ENCODE data around the gene SH2D4B.

The SH2D4B gene

DNA sequence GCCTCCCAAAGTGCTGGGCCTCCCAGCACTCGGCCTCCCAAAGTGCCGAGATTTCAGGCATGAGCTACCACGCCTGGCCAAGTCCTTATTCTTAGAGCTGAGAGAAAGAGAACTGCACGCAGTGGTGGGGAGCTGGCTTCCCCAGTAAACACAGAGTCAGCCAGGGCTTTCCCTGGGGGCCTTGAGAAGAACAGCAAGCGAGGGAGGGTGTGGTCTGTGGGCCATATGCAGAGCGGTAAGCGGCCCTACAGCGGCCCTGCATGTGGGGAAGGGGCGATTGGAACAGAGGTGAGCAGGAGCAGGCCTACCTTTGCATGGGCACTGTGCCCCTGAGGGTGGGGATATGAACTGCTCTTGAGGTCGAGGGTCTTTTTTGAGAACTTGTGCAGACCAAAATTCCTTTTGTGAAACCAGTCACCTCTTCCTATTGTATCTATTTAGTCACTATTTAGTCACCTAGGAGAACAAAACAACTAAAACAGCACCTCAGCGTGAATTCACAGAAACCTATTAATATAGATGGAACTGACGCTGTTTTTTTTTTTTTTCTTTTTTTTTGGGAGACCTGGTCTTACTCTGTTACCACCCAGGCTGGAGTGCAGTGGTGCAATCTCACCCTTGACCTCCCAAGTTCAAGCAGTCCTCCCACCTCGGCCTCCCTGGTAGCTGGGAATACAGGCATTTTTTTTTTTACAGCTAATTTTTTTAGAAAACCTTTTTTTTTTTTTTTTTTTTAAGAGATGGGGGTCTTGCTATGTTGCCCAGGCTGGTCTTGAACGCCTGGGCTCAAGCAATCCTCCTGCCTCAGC lies 36.9 kb upstream of the SH2D4B start:
- peak overlapping the region; percentile 81 for H3K27ac Mint-ChIP-seq
- peak; percentile 60 for DNase-seq

DNA sequence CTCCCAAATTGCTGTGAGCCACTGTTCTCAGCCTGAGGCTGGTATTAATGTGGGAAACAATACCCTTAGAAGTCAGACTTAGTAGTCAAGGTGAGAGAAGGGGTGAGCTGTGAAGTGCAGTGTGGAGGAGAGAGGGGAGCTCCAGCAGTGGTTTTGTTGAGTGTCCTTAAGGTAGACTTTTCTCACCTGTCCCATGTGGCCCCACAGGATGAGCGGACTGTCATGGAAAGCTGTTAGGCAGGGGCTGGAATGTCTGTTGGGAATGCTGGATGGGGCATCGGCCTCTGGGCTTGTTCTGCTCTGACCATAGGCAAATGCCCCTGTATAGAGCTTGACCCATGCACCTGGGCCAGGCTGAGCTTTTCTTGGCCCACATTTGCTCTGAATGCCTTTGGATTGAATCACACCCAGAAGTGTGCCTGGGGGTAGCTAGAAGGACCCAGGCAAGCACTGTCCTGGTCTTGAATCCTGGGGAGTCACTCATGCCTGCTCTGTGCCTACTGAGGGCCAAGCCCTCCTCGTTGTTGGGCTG lies 36.3 kb upstream of the SH2D4B start:
- Mint-ChIP-seq H3K27me3 (no peaks in the 10 kb centered on the region), H3K4me3 (no peak overlapping the region), H3K27ac (no peak overlapping the region), H3K9me3 (peaks cover 0 to 6% of the 10 kb centered on the region in 2 donors), H3K36me3 (peaks cover 5 to 15% of the 10 kb centered on the region in 2 donors), H3K4me1 (peaks cover 67 to 83% of the 10 kb centered on the region in 2 donors)
- ATAC-seq (replicated peaks) (no peak), DNase-seq (no peak)

More for the DNA sequence above, 36.9 kb upstream of the SH2D4B start:
- ATAC-seq (replicated peaks): peak; percentile 84 to 88
- H3K27me3 Mint-ChIP-seq: no peaks in the 10 kb centered on the region
- H3K4me1 Mint-ChIP-seq: peaks cover 67 to 83% of the 10 kb centered on the region in 2 donors
- peaks cover 8 to 19% of the 10 kb centered on the region in 2 donors for H3K36me3 Mint-ChIP-seq
- peaks cover 0 to 9% of the 10 kb centered on the region in 2 donors for H3K9me3 Mint-ChIP-seq
- H3K4me3 Mint-ChIP-seq: peak overlapping the region; percentile 45 to 67

DNA sequence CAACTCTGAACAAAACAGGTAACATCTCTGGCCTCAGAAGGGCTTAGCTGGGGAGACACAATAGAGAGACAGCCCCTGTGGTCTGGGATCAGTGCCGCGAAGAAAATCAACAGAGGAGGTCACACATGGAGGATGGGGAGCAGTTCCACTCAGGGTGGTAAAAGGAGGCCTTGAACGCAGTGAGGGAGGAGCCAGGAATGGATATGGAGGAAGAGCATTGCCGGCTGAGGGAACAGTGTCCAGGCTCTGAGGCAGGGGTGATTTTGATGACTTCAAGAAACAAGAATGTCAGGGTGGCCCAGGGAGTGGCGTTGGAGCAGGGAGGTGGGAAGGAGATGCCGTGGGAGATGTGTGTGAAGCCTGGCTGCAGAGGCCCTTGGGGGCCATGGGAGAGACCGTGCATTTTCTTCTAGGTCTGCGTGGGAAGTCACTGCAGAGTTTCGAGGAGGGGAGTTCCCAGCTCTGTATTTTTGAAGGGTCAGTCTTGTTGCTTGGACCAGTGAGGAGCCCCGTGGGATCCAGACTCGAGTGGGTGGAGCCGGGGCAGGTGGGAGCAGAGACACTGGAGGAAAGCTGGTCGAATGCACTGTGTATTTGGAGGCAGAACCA lies 35.7 kb upstream of the SH2D4B start:
- Mint-ChIP-seq H3K27me3 (no peaks in the 10 kb centered on the region), H3K9me3 (peaks cover 0 to under 1% of the 10 kb centered on the region in 2 donors), H3K4me1 (peaks cover 67 to 83% of the 10 kb centered on the region in 2 donors), H3K4me3 (no peak overlapping the region), H3K36me3 (peaks cover 0 to 9% of the 10 kb centered on the region in 2 donors), H3K27ac (no peak overlapping the region)
- DNase-seq (no peak), ATAC-seq (replicated peaks) (no peak)

GRCh38 chr10:80502621-80503583 lies 34.8 kb upstream of the SH2D4B start:
- no peak overlapping the region for H3K4me3 Mint-ChIP-seq
- H3K27ac Mint-ChIP-seq: peak overlapping the region; percentile 76
- H3K27me3 Mint-ChIP-seq: no peaks in the 10 kb centered on the region
- peaks cover 67 to 78% of the 10 kb centered on the region in 2 donors for H3K4me1 Mint-ChIP-seq
- ATAC-seq (replicated peaks) (no peak), DNase-seq (no peak)
- no peaks in the 10 kb centered on the region for H3K9me3 Mint-ChIP-seq
- peaks cover 0 to 8% of the 10 kb centered on the region in 2 donors for H3K36me3 Mint-ChIP-seq

- ATAC-seq (replicated peaks) (no peak), DNase-seq (no peak)
- peaks cover 61 to 70% of the 10 kb centered on the region in 2 donors for H3K4me1 Mint-ChIP-seq
- no peak overlapping the region for H3K4me3 Mint-ChIP-seq
- peak overlapping the region; percentile 15 for H3K27ac Mint-ChIP-seq
- H3K36me3 Mint-ChIP-seq: peaks cover 0 to 10% of the 10 kb centered on the region in 2 donors
- no peaks in the 10 kb centered on the region for H3K27me3 Mint-ChIP-seq
- H3K9me3 Mint-ChIP-seq: no peaks in the 10 kb centered on the region
Observed at GRCh38 chr10:80503584-80504157, 34.0 kb upstream of the SH2D4B start.

GRCh38 chr10:80504158-80504811 lies 33.4 kb upstream of the SH2D4B start:
- Mint-ChIP-seq H3K36me3 (peaks cover 0 to 10% of the 10 kb centered on the region in 2 donors), H3K27me3 (no peaks in the 10 kb centered on the region), H3K9me3 (no peaks in the 10 kb centered on the region), H3K4me3 (no peak overlapping the region), H3K27ac (peak overlapping the region; percentile 15), H3K4me1 (peaks cover 55 to 64% of the 10 kb centered on the region in 2 donors)
- ATAC-seq (replicated peaks) (peak; percentile 44 to 51), DNase-seq (no peak)

- Mint-ChIP-seq H3K27me3 (no peaks in the 10 kb centered on the region), H3K9me3 (no peaks in the 10 kb centered on the region), H3K36me3 (peaks cover 5 to 15% of the 10 kb centered on the region in 2 donors), H3K27ac (no peak overlapping the region), H3K4me3 (no peak overlapping the region), H3K4me1 (peaks cover 48 to 57% of the 10 kb centered on the region in 2 donors)
- no peak for DNase-seq
- no peak for ATAC-seq (replicated peaks)
Observed at GRCh38 chr10:80504897-80505465, 32.7 kb upstream of the SH2D4B start.

- Mint-ChIP-seq H3K36me3 (peaks cover 6 to 20% of the 10 kb centered on the region in 2 donors), H3K4me1 (peaks cover 42 to 49% of the 10 kb centered on the region in 2 donors), H3K27ac (no peak overlapping the region), H3K9me3 (no peaks in the 10 kb centered on the region), H3K27me3 (no peaks in the 10 kb centered on the region), H3K4me3 (no peak overlapping the region)
- ATAC-seq (replicated peaks) (no peak), DNase-seq (no peak)
Observed at GRCh38 chr10:80506189-80506575, 31.5 kb upstream of the SH2D4B start.

- Mint-ChIP-seq H3K9me3 (no peaks in the 10 kb centered on the region), H3K27ac (no peak overlapping the region), H3K4me1 (peaks cover 36 to 46% of the 10 kb centered on the region in 2 donors), H3K4me3 (no peak overlapping the region), H3K27me3 (no peaks in the 10 kb centered on the region), H3K36me3 (peaks cover 10 to 16% of the 10 kb centered on the region in 2 donors)
- no peak for ATAC-seq (replicated peaks)
- no peak for DNase-seq
Observed at GRCh38 chr10:80506836-80507487, 30.7 kb upstream of the SH2D4B start.

DNA sequence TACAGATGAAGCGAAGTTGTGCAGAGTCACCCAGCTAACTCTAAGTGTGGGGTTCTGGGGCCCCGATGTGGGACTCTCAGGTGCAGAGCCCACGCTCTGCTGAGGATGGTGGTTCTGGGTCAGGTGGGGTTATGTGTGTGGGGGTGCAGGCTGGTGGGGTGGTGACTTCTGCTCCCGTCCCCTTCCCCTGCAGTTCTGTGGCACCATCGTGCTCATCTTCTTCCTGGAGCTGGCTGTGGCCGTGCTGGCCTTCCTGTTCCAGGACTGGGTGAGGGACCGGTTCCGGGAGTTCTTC lies 28.6 kb upstream of the SH2D4B start:
- Mint-ChIP-seq H3K27me3 (no peaks in the 10 kb centered on the region), H3K4me3 (no peak overlapping the region), H3K36me3 (peaks cover 14 to 29% of the 10 kb centered on the region in 2 donors), H3K4me1 (peaks cover 15 to 25% of the 10 kb centered on the region in 2 donors), H3K27ac (no peak overlapping the region), H3K9me3 (no peaks in the 10 kb centered on the region)
- no peak for ATAC-seq (replicated peaks)
- no peak for DNase-seq

DNA sequence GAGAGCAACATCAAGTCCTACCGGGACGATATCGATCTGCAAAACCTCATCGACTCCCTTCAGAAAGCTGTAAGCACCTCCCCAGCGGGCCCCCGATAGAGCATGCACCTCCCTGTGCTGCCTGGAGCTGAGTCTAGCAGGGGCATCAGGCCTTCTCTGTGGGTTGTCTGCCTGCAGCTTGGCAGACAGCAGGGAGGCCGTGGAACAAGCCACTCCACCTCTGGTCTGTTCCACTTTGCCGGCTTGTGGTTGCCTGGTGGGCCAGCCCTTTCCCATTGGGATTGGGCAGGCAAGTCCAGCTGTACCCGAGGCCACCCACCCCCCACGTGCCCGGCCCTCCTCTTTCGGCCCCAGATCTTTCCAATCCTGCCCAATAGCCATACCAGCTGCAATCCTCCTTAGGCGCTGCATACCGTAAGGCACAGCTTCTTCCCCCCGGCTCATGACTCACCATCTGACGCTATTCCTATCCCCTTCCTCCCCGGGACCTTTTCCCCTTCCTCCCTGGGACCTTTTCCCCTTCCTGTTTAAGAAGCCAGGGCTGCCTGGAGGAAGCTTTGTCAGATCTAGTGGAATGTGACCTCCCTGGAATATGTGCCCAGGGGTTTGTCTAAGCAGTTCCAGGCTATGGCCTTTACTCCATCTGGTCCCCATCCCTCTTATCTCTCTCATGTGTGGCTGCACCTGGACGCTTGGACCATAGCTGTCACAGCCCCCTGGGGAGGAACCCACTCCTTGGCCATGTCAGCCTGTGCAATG lies 28.1 kb upstream of the SH2D4B start:
- no peak overlapping the region for H3K4me3 Mint-ChIP-seq
- peaks cover 11 to 20% of the 10 kb centered on the region in 2 donors for H3K4me1 Mint-ChIP-seq
- DNase-seq (no peak), ATAC-seq (replicated peaks) (no peak)
- H3K27ac Mint-ChIP-seq: peak overlapping the region; percentile 56
- H3K36me3 Mint-ChIP-seq: peaks cover 19 to 34% of the 10 kb centered on the region in 2 donors
- H3K27me3 Mint-ChIP-seq: no peaks in the 10 kb centered on the region
- no peaks in the 10 kb centered on the region for H3K9me3 Mint-ChIP-seq

DNA sequence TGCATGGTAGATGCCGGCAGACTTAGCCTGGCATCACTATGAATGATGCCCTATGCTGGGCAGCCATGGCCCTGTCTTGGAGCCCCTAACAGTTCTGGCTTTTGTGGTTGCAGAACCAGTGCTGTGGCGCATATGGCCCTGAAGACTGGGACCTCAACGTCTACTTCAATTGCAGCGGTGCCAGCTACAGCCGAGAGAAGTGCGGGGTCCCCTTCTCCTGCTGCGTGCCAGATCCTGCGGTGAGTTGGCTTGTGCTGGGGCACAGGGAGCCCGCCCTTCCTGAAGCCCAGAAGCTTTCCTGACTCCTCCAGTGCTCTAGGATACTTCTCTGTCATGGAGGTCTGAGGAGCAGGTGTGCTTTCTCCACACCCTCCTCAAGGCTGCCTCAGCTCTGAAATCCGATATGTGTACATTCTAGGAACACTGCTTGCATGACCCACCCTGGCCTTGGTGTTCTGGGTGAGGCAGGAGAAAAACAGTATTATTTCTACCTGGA lies 25.6 kb upstream of the SH2D4B start:
- Mint-ChIP-seq H3K4me1 (peaks cover 5 to 20% of the 10 kb centered on the region in 2 donors), H3K4me3 (no peak overlapping the region), H3K27me3 (no peaks in the 10 kb centered on the region), H3K27ac (no peak overlapping the region), H3K9me3 (no peaks in the 10 kb centered on the region), H3K36me3 (peaks cover 30 to 48% of the 10 kb centered on the region in 2 donors)
- DNase-seq: no peak
- ATAC-seq (replicated peaks): no peak
